M059J (cell line): ENCODE measurements around the gene HSD17B3. TPM values are rescaled to one million over a fixed set of nuclear protein-coding genes. Genes with fewer than 3 reads are reported as not detected.
"Not testable (repeated sequence)": the region's sequence is repeated elsewhere in the genome, so short reads cannot be mapped to it uniquely, and the experiment has no call there.

Experiments
- DNase-seq: peaks from one replicate; pipeline ENCODE4 v3.0.0-alpha.2; 2012; ENCODE audit warnings: low read depth
- total RNA-seq: library from RNA; depleted of rRNA; stranded (reverse); fragments of >200 nt; shearing (Covaris generic); gene quantifications from 2 replicates; pipeline ENCODE4 v1.2.3, GENCODE V29; 2014

The HSD17B3 gene
- total RNA-seq, 1 experiment from 2014 or later = 1.9 TPM

DNA sequence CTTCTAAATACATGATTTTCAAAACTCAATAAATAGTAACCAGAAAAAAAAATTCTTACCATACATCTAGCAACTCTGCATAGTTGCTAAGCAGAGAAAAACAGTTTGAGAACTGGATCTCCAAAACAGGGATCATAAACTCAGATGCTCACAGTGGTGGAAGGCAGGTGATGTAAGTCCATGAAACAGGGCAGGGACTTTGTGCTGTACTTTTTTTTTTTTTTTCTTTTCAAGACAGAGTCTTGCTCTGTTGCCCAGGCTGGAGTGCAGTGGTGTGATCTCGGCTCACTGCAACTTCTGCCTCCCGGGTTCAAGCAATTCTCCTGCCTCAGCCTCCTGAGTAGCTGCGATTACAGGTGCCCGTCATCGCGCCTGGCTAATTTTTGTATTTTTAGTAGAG is 5.0 kb upstream of the HSD17B3 start:
- not testable (repeated sequence) for DNase-seq

DNA sequence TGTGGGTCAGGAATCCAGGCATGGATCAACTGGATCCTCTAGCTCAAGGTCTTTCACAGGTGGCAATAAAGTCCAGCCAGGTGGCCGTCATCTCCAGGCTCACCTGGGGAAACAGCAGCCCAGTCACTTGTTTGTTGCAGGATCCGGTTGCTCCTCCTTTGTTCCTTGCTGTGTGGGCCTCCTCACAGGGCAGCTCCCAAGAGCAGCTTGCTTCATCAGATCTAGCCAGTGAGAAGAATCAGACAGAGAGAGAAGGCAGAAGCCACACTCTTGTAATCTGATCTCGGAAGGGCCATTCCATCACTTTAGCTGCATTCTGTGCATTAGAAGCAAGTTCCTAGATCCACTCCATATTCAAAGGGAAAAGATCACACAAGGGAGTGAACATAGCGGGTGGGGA is 3.2 kb upstream of the HSD17B3 start:
- DNase-seq = no peak

DNA sequence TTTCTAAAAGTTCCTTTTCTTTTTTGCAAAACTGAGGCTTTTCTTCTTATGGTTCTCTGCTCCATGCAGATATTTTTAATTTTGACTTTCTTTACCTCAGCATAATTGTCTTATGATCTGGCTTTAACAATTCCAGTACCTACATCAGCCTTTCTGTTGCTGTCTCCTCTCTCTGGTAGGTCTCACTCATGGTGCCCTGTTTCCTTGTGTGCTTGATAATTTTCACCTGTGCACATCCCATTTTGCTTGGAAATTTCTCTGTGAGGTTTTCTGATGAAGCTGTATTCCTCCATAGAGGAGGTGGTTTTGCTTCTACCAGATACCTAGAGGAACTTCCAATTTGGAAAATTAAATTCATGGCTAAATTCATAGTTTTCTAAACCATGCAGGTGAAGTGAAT is 2.3 kb upstream of the HSD17B3 start:
- no peak for DNase-seq

DNA sequence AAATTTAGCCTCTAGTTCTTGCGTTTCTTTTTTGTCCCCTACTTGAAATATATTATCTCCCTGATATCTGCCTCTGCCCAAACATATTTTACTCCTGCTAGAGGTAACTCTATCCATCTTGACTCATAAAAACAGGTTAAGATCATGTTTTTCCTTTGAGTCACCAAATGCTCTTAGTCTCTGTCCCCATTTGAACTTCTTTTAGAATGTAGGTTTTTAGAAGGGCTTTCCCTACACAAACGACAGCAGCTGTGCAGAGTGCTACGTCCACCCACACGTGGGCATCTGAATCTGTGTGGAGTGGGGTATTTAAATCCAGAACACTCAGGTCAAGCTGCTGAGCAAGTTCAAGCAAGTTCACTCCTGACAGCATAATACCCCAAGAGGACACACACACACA is 2.2 kb downstream of the HSD17B3 start:
- DNase-seq = peak; percentile 90

DNA sequence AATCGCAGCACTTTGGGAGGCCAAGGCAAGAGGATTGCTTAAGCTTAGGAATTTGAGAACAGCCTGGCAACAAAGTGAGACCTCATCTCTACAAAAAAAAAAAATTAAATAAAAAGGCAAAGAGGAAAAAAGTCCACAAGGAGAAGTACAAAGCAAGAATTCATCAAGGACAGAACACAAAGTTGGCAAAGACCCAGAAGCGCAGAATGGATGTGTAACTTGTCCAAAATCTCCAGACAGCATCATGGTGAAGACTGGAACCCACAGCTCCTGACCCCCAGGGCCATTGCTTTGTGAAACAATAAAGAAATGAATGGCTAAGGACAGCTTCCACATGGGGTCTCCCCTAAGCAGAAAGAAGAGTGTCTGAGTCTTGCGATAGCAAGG is 7.8 kb downstream of the HSD17B3 start:
- DNase-seq = no peak

DNA sequence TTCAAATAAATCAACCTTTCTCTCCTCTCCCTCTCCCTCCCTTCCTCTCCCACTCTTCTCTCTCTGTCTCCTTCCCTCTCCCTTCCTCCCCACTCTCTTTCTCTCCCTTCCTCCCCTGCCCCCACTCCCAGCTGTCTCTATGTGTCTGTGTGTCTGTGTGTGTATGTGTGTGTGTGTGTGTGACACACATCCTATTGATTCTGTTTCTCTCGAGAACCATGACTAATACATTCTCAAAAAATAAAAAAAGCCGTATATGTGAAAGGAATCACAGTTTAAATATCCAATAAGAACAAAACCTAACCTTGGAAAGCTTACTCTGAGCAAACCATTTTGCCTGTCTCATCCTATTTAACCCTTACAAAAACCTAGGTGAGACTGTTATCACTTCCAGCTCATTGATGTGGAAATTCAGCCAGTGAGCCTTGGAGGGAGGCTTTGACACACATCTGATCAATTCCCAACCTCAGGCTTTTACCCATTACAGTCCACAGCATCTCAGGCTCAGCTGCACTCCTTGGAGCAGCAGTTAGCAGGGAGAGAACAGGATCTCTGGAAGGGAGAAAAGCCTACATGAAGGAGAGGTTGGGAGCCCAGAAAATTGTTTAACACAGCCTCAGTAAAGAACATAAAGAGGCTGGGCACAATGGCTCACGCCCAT is 8.3 kb downstream of the HSD17B3 start:
- DNase-seq = peak; percentile 7

DNA sequence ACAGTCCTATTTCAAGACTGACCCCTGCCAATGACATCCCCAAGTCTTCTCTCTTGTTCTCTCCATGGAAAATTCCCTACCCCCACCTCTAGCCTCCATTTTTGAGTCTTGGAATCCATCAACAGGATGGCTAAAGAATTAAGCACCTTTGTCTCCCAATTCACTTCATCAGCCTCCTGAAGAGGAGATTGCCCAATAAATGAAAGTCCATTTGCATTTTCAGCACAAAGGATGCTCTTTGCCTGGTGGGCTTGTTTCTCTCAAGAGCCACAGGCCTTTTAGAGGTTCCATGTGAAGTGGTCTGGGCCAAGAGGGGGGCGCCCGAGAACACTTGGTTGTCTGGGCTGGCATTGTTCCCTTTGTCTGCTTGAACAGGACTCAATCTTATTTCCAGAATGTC is 12.6 kb downstream of the HSD17B3 start:
- DNase-seq = no peak

DNA sequence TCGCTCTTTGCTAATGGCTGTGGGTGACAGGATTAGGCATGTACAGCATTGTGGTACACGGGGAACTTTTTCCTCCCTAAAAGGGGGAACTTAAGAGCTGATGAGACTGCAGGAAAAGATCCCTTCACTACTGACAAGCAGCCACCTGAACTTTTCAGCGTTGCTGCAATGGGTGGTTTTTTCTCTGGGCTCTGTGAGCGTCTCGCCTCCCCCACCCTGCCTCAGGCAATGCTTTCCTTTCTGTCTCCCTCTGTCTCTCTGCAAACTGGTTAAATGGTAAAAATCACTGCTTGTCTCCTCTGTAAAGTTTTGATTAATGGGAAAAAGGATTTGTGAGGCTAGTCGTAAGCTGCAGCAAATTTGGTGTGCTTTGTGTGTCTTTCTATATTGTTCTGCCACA is 20.3 kb downstream of the HSD17B3 start:
- DNase-seq = no peak

DNA sequence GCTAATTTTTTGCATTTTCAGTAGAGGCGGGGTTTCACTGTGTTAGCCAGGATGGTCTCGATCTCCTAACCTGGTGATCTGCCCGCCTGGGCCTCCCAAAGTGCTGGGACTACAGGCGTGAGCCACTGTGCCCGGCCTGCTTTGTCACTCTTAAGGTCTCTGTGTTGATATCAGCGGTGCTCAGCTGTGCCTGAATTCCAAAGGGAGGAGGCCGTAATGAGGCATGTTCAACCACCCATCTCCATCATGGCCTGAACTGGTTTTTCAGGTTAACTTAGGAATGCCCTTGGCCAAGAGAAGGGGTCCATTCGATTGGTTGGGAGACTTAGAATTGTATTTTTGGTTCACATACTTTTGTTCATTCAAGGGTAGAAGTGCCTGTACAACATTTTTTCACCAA is 22.0 kb downstream of the HSD17B3 start:
- DNase-seq = no peak

DNA sequence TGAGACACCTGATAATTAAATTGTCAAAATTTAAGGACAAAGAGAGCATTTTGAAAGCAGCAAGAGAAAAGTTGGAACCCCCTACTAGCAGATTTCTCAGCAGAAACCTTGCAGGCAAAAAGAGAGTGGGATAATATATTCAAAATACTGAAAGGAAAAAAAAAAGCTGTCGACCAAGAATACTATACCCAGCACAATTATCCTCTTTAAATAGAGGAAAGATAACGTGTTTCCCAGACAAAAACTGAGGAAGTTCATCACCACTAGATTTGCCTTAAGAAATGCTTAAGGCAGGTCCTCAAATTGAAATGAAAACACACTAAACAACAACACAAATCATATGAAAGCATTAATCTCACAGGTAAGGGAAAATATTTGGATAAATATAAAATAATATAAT is 27.0 kb downstream of the HSD17B3 start:
- no peak for DNase-seq

DNA sequence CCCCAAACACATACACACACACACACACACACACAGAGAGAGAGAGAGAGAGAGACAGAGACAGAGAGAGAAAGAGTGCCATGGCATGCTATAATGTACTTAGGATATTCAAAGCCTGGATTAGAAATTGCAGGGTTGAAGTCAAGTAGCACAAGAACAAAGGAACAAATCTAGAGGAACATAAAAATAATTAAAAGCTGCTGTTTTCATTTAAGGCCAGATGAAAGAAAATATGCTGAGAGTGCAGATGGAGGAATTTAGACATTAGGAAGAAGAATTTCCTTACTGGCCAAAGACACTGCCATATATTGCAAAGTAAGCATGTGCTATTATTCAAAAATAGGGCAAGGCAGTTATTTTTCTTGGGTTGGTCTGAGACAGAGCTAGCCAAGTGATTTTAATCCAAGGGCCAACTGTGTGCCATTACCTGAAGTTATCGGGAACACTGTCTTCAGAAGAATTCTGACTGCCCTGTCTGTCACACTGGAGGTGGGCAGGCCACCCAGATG is 31.7 kb downstream of the HSD17B3 start:
- DNase-seq = no peak

DNA sequence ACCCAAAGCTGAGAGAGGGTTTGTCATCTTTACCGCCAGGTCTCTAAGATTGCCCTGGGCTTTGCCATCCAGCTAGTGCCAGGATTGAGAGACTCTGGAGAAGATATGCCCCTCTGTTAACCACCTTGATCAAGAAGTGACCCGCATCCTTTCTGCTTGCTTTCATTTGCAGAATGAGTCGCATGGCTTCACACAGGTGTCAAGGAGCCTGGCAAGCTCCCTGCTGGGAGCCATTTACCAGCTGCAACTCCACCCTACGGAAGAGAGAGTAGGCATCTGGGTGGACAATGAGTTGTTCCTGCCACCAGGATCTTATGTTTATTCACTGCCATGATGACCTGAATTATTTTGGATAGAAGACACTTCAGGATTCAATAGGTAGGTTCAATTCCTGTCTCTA is 43.0 kb downstream of the HSD17B3 start:
- DNase-seq = no peak

DNA sequence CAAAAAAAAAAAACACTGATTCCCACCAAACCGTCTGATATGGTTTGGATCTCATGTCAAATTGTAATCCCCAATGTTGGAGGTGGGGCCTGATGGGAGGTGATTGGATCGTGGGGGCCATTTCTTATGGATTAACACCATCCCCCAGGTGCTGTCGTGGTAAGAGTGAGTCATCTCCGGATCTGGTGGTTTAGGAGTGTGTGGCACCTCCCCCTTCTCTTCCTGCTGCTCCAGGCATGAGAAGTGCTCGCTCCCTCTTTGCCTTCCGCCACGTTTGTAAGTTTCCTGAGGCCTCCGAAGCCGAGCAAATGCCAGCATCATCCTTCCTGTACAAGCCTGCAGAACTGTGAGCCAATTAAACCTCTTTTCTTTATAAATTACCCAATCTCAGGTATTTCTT is 45.2 kb downstream of the HSD17B3 start:
- peak; percentile 79 for DNase-seq

DNA sequence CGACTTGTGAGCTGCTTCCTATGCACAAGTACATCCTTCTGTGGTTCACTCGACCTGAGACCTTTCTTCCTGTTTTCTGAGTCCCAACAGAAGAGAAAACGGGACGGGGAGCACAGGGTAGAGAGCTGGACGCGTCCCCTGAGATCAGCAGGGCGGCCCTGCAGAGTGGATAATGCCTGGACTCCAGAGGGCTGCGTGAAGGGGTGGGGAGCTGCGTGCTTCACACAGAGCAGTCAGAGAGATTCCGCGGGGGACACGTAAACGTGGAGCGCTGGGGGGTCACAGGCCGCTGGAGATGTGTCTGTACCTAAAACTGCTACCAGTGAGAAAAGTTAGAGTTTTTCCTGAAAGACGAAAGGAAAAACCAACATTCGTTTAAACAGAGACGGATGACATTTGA is 46.3 kb downstream of the HSD17B3 start:
- no peak for DNase-seq

DNA sequence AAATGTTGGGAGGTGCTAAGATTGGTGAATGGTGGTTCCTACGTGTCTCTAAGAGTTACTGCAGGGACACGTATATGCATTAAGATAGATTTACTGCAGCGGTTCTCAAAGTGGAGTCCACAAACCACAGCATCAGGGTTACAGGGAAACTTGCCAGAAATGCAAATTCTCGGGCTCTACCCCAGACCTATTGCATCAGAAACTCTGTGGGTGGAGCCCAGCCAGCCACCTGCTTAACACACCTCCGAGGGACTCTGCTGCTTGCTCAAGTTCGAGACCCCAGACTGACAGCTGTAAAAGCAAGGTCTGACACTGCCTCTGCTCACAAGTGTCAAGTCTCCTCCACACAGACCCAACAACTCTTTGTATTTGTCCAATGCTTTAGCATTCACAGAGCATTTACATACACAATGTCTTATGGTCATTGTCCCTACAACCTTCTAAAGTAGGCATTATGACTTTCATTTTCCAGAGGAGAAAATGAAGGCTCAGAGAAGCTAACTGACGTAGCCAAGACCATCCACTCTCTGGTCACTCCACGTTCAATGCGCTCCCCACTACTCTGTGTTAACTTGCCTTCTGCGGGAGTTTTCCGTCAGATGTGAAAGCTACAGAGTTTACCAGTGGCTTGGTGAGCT is 48.8 kb downstream of the HSD17B3 start:
- DNase-seq = peak; percentile 22

DNA sequence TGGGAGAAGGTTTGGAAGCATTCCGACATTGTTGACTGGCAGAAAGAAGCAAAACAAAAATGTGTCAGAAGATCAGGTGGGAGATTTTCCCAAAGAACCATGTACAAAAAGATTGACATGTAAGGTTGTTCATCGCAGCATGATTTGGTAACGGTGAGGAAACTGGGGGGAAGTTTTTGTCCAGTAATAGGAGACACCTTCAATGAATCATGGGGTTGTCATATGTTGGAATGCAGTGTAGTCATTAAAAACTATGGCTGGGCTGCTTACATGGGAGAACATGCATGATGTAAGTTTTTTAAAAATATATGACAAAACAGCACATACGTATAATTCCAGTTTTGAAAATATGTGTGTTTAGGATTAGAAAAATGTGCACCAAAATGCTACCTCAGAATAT is 50.5 kb downstream of the HSD17B3 start:
- DNase-seq = peak; percentile 20

DNA sequence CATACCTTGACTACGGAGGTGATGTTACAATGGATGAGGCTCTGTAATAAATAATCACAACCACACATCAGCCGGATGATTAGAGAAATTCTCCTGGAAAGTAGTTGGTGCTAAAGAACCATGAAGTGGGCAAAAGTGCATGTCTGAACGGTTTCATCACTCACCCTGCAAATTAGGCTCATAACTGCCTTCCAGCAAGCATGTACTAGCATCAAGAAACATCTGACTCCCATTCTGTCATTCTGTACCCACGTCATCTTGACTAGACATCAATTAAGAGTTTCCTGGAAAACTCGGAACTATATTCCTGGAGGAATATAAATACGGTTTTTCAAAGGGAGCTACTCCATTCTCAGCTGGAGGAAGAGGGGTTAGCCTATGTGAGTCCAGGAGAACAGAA is 52.2 kb downstream of the HSD17B3 start:
- DNase-seq = no peak

DNA sequence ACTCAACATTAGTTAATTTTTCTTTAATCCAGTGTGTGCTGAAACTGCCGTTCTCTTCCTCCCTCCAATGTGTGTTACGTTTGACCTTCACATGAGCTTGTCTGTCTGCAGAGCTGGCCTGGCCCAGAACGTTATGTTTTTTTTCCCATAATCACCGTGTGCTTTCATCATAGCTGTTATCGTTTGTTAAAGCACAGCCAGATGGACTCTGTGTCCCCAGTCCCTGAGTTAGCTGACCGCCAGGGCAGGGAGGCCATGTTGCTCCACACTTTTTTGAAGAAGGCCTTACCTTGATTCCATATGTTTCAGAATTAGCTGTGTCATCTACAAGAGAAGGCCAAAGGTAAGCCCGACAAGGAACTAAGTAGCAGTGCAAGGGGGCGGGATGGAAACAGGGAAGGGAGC is 55.7 kb downstream of the HSD17B3 start:
- no peak for DNase-seq

DNA sequence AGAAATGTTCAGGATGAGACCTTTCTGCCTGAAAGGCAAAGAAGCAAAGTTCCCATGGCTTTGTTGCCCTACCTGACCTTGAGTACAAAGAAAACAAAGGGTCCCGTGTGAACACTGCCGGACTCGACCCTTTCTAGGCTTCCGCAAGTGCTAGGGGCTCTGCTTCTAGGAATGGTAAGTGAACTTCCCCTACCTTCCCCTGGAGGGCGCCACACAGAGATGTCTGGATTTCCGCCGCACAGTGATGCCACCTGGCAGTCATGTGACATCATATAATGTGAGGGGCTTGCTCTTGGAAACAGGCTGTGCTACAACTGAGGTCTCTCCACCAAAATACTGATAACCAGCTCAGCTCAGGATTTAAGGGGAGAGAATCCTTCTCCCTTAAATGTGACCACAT is 56.6 kb downstream of the HSD17B3 start:
- no peak for DNase-seq

DNA sequence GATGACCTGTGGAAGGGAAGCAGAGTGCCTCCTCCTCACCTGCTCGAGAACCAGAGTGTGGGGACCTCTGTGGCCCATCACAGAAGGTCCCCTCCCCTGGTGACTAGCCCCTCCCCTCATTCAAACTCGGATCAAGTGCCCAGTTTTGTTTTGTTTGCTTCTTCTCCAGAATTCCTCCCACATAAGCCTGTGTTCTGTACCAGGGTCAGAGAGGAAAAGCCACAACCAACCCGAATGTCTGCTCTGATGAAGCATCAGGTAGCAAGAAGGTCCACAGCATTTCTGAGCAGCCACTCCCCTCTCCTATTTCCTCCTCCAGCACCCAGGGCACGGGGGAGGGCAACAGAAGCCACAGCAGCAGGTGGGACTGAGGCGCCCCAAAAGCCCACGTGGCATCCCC is 58.2 kb downstream of the HSD17B3 start:
- no peak for DNase-seq

DNA sequence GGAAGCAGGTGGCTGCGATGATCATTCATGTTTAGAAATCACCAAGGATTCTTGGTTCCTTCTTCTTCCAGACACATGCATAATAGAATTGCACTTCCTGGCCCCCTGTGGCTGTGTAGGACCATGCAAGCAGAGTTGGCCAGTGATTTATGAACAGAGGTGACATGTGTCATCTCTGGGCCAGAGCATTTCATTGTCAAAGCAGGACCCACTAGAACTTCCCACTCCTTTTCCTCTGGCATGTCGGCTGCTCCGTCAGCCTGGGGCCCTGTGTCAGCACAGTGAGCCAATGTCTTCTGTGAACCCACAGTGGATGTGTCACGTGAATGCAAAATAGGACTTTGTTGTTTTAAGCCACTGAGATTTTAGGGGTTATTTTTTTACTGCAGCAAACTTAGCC is 59.2 kb downstream of the HSD17B3 start:
- no peak for DNase-seq

DNA sequence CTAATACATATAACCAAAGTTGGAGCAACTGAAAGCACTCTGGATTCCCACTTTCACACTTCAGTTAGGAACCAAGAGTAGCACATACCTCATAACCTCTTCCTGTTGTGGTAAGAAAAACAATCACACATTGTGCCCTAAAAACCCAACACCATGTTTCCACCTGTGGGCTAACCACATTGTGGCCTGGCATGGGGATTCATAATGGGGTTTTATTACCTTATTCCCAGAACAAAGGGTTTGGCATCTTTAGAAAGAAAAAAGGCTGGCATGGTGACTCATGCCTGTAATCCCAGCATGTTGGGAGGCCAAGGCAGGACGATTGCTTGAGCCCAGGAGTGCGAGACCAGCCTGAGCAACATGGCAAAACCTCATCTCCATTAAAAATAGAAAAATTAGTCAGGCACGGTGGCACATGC is 60.6 kb downstream of the HSD17B3 start:
- DNase-seq = peak; percentile 95

DNA sequence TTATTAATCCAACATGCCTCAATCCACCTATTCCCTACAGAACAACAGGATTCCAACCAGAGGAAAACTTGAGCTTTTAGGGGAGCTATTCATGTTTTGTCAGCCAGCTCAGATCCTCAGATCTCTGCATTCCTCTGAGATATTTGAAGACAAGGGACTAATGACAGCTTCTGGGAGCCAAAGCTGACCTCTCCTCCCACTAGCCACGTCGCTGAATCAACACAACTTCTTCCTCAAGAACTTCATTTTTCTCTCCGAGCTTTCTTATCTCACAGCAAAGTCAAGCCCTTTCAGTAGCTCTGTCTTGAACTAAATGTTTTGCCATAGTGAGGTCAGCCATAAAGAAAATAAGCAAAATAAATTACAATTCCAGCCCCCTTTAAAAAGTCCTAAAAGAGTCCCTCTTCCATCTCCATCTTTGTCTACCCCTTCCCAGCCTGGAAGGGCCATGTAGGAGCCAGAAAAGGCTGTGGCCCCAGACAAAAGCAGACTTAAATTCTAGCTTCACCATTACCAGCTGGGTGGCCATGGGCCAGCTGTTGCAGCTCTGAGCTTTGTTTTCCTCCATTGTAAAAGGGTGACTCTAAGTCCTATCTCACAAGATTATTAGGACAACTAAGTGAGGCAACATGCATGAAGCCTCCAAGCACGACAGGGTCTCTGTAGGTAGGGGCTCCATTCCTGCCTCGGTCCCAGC is 65.0 kb downstream of the HSD17B3 start:
- DNase-seq = no peak
